Measurements from ENCODE around the gene KCTD1.

KCTD1 gene

DNA sequence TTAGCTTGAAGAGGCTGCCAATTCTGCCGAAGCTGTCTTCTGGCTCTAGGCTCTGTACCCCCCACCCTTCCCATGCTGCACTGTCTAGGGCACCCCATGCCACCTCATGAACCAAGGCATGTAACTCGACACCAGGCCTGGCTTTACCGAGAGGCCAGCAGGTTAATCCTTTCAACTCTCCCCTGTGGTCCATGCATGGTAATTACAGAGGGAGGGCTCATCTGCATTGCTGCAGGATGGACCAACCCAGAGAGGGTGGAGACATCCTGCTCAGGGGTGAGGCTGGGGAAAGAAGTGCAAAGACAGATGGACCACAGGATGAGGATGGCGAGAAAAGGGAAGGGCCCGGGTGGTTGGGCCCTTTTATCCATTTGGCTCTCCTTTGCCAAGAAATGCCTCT, 65.8 kb downstream of the KCTD1 start:
- in situ Hi-C loops (cut with MboI; ENCODE audit: low sequenced_read_pairs), result no loop called here

- in situ Hi-C loops (cut with MboI; ENCODE audit: low sequenced_read_pairs), result no loop called here
Observed at GRCh38 chr18:26480897-26481795, 67.2 kb downstream of the KCTD1 start.

DNA sequence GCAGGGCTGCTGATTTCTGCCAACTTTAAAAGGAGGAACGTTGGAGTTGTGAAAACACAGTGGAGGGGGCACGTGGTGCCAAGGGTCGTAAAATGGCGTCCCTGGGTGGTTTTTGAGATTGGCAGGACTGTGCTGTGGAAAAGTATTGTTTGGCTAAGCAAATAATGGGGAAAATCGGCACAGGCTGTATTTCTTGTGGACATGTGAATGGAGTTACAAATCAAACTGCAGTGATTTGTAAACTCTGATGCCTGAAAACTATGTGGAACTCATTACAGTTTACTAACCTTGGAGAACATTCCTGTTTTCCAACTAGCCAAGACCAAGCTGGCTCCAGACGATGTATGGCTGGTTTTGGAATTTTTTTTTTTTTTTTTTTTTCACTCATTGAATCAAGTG, 68.7 kb downstream of the KCTD1 start:
- in situ Hi-C loops (cut with MboI; ENCODE audit: low sequenced_read_pairs), result no loop called here

DNA sequence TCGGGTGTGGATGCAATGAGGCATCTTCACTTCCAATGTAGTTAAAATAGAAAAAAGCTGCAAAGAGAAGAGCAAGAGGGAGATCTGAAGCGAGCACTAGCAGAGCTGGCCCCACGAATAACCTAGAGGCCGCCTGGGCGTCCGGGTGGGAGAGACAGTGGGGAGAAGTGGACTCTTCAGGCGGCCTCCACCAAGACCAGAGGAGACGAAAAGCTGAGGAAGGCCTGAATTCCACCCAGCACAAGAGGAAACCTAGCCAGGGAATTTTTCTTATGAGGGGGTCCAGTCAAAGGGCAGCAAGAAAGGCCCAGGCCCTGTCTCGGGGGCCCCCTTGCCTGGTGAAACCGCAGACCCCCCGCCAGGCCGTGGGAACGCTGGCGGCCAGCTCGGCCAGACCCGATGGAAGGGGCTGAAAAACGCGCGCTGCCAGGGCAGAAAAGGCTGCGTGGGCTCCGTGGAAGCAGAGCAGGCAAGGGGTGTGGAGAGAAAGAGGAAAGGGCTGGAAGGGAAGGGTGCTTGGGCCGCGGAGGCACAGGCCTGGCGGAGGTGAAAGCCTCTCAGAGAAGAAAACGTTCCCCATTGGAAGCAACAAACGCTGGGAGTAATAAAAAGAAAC, 69.2 kb downstream of the KCTD1 start:
- in situ Hi-C loops (cut with MboI; ENCODE audit: low sequenced_read_pairs), result no loop called here

DNA sequence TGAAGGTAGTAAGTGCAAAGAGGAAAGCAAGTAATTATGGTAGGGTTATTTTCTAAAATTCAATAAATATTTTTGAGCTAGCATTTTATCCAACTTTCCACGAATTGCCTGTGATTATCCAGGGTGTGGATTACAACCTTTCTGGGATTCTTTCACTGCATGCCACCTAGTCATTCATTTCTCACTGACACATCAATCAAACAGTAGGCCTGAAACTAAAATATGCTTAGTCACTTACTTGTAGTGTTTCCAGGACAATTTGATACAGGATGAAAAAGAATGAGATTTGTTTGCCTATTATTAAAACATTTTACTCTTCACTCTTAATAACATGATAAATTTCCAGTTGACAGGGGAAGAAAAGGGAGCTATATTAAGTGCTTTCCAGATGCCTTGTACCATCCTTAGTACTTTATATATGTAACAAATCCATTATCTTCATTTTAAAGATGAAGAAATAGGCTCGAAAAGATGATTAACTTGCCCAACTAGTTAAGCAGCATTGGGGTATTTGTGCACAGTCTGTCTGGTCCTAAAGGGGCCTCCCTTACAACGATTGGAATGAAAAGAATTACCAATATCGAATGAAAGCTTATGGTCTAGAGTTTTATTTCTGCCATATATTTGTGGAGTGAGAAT, 70.4 kb downstream of the KCTD1 start:
- in situ Hi-C loops (cut with MboI; ENCODE audit: low sequenced_read_pairs), result no loop called here

- in situ Hi-C loops (cut with MboI; ENCODE audit: low sequenced_read_pairs), result no loop called here
Observed at GRCh38 chr18:26476697-26477096, 71.7 kb downstream of the KCTD1 start.

GRCh38 chr18:26474542-26474941, 73.8 kb downstream of the KCTD1 start:
- in situ Hi-C loops (cut with MboI; ENCODE audit: low sequenced_read_pairs), result no loop called here

DNA sequence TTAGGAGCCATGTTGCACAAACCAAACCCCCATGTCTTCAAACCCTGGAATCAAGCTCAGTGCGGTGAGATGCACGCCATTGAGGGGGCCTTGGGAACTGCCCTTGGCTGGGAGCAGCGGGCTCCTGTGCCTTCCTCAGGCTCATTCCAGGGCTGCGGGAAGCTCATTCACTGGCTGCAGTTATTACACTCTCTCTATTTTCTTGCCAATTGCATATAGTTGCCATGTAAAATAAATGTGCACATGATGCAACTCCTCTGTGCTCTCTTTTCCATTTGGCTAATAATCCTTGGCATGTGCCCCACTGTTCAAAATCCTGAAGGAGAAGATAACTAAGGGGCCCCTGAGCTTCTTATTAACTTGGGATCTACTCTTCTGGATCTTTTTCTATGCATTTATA, 74.7 kb downstream of the KCTD1 start:
- in situ Hi-C loops (cut with MboI; ENCODE audit: low sequenced_read_pairs), result no loop called here

DNA sequence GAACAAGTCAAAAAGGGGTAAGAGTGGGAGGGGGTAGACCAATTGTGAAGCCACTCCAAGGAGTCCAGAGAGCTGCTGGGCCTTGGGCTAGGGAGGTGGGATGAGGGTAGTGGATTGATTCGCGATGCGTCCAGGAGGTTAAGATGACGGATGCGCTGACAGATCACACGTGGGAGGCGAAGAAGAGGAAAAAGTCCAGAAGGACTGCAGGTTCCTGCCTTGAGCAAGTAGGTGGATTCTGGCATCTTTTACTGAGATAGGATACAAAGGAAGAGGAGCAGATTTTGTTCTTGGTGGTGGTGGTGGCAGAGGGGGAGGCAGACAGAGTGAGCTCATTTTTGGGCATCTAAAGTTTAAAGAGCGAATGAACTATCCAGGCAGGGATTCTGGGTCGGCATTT, 76.5 kb downstream of the KCTD1 start:
- in situ Hi-C loops (cut with MboI; ENCODE audit: low sequenced_read_pairs), result no loop called here

DNA sequence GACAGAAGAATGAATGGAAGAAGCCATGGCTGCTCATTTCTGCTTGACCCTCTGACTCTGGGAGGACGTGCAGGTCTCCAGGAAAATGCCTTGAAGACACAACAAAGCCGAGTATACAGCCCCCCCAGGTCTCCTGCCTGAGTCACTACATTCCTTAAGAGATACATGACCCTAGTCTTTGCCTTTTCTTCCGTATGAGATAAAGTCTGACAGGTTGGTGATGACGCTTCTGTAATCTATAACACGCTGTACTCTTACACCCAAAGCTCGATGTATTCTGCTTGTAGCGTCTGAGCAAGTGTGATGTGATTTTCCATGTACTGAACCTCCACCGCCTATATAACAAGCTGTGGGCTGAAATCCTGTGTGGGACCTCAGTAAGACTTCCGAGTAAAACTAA, 77.3 kb downstream of the KCTD1 start:
- in situ Hi-C loops (cut with MboI; ENCODE audit: low sequenced_read_pairs), result no loop called here

- in situ Hi-C loops (cut with MboI; ENCODE audit: low sequenced_read_pairs), result no loop called here
Observed at GRCh38 chr18:26470011-26470637, 78.2 kb downstream of the KCTD1 start.

DNA sequence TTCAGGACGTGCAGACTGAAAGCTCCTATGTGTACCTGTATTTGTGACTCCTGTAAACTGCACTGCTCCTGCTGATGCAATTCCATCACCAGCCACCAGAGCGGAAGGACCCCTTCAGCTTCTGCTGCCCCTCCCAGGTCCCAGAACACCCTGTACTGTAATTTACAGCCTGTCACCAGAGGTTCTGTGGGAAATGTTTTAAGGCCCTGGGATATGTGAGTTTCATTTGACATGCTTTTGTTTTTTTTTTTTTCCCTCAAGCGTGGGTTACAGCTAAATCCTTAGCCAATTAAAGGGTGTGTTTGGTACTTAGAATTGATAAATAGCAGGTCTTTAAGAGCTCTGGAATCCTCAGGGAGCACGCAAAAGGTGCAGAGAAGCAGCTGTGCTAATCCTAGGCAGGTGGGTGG, 79.4 kb downstream of the KCTD1 start:
- in situ Hi-C loops (cut with MboI; ENCODE audit: low sequenced_read_pairs), result no loop called here

DNA sequence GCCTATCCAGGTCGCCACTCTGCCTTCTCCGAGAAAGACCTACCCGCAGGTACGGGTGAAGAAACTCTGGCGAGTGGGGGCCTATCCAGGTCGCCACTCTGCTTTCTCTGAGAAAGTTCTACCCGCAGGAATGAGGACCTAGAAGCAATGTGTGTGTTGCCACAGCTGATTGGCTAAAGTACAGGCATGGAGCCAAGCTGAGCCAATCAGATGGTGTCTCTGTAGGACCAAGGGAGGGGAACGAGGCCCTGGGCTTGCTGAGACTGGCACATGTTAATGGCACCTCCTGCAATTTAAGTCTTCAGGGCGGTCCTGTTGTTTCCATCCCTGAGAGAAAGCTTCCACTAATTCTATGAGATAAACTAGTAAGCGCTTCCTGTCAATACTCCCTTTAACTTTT, 82.3 kb downstream of the KCTD1 start:
- in situ Hi-C loops (cut with MboI; ENCODE audit: low sequenced_read_pairs), result no loop called here

DNA sequence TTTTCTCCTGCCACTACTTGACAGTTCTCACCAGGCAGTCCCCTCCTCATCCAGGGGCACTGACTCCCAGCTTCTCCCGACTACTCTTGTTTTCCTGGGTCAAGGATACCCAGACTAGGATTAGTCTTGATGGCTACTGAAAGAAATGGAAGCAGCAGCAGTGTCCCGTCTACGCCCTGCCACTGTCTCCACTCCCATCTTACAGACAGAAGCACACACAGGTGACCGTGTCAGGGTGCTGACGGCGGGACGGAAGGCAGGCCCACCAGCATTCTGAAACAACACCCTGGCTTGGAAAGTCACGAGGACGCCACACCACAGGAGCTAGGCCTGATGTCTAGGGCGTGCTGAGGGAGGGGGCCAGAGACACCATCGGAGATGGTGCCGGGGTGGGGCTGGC, 82.9 kb downstream of the KCTD1 start:
- in situ Hi-C loops (cut with MboI; ENCODE audit: low sequenced_read_pairs), result no loop called here

GRCh38 chr18:26464128-26465011, 84.0 kb downstream of the KCTD1 start:
- in situ Hi-C loops (cut with MboI; ENCODE audit: low sequenced_read_pairs), result no loop called here

GRCh38 chr18:26462355-26462754, 86.0 kb downstream of the KCTD1 start:
- in situ Hi-C loops (cut with MboI; ENCODE audit: low sequenced_read_pairs), result no loop called here

DNA sequence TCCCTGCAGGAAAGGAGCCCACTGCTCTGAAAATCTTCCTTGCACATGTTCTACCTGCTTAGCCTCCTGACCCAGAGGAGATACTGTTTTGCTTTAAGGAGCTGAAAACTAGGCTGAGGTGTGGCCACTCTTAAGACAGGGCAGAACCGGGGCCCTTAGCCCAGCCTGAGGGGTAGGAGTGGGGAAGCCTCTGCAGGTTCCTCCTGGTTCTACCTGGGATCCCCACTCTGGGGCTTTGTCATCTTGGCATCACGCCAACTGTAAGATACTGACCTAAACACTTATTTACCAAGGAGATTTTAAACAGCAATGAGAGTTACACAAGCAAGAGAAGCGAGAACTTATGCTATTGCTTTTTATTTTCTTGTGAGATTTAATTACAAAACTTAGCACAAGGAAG, 86.9 kb downstream of the KCTD1 start:
- in situ Hi-C loops (cut with MboI; ENCODE audit: low sequenced_read_pairs), result no loop called here

DNA sequence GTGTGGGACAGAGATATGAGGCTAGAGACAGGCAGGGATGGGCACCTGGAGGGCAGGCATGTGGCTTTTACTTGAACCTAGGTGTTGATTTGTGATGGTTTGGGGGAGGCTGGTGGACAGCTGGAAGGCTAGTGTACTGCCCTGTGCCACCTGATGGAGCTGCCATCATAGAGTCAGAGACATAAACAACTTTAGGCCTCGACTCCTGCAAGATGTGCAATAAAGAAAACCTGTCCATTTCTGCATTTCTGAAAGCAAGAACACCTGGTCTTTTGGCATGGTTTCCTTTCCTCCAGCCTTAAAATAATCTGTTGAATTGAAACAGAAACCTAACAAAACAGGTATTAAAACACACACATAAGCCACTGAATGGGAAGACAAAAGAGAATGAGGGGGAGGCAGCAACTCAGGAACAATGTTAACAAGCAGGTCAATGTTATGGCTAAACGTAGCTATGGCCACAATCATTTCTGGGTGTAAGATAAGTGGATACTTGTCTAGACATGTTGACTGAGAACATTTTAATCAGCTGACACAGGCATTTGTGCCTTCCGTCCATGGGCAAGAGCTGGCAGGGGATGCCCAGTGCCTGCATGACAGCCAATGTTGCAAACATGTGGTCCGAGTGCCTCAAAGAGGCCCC, 87.8 kb downstream of the KCTD1 start:
- in situ Hi-C loops (cut with MboI; ENCODE audit: low sequenced_read_pairs), result no loop called here

DNA sequence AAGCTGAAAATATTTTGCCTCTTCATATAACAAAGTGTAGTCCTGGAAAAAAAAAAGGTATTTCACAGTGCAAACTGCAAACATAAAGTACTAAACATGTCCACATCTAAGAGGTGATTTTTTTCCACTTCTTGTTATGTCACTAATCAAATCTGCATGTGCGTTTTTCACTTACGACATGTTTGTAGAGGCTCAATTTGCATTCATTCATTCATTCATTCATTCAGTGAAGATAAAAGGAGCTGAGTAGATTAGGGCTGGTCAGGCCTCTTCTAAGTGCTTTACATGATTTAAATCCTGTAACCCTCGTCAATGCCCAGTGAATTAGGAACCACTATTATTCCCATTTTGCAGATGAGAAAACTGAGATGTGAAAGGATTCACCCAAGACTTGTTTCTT, 88.5 kb downstream of the KCTD1 start:
- in situ Hi-C loops (cut with MboI; ENCODE audit: low sequenced_read_pairs), result no loop called here

- in situ Hi-C loops (cut with MboI; ENCODE audit: low sequenced_read_pairs), result no loop called here
Observed at GRCh38 chr18:26459340-26459739, 89.0 kb downstream of the KCTD1 start.

Data from hTERT RPE-1 (cell line).